HG02970 (cell line): ENCODE measurements around the gene APPL2.

Experiments used
- ATAC-seq: cut with Tn5 transposase; IDR thresholded peaks from one replicate; pipeline ENCODE4 v1.9.1; 2021; ENCODE audit warnings: mild to moderate bottlenecking, moderate library complexity, moderate number of reproducible peaks; ENCODE audit not compliant: unreplicated experiment, low FRiP score

APPL2 gene

DNA sequence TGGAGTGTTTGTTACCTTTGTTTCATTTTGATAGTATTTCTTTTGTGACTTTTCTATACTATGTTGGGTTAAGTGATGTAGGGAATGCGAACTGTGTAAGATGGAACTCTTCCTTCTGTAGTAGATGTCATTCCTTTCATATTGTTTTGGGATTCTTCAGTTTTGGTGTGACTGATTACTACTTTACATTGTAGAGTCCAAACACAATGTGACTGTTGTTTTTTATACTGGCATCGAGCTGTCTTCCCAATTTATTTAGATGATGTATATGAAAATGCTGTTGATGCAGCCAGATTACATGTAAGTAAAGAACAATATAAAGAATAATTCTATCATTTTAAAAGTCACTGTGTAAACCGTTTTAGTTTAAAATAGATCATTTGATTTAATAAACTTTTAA lies 93.7 kb downstream of the APPL2 start:
- no peak for ATAC-seq

GRCh38 chr12:105141320-105141922 lies 94.6 kb downstream of the APPL2 start:
- no peak for ATAC-seq

DNA sequence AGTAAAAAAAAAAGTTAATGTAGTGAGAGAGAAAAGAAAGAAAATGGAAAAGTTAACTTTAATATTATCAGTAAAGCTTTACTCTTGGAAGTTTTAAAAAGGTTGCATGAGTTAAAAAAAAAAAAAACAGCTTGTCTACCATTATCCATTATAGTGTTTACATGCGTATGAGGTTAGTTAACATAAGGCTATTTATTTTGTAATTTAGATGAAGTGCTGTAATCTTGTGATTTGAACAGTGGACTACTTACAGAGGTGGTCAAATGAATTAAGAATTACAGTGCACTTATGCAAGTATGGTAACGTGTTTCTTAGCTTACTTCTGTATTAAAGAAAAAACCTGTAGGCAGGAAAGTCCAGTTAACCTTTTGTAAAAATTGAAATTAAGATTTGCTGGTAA lies 97.7 kb downstream of the APPL2 start:
- no peak for ATAC-seq
